Panc1 (cell line): ENCODE results near the gene BRMS1L. TPM values are rescaled to one million over a fixed set of nuclear protein-coding genes. Genes with fewer than 3 reads are reported as not detected.

Experiments
- ATAC-seq: fragments of 200-7000 bp; cut with Tn5 transposase; 2 replicates; pipeline ENCODE4 v1.9.1; 2020; ENCODE audit warnings: mild to moderate bottlenecking, moderate library complexity
- BruUV-seq: library from RNA; stranded (reverse); fragments of 400-500 nt; replicated peaks from 2 replicates; lab custom pipeline; 2021; lab: Mats Ljungman, UMichigan
- CTCF ChIA-PET: fragments of 300-600 bp; sonication (Branson Sonifier 250); formaldehyde crosslinking; loops from one replicate; lab custom pipeline; 2022; ENCODE audit warnings: antibody characterized with exemption; lab: Charles Lee
- POLR2A ChIA-PET: fragments of 300-600 bp; sonication (Branson Sonifier 250); formaldehyde crosslinking; loops from one replicate; lab custom pipeline; 2022; ENCODE audit warnings: antibody characterized with exemption; lab: Charles Lee
- DNase-seq: peaks from one replicate; pipeline ENCODE4 v3.0.0-alpha.2; 2010; ENCODE audit warnings: low read depth, low spot score
- H3K27ac ChIP-seq: 2 replicates; pipeline ENCODE4 v1.5.1; 2011; ENCODE audit warnings: mild to moderate bottlenecking, low read length, inconsistent platforms
- H3K27me3 ChIP-seq: fragments of 200-500 bp; sonication (Bioruptor generic); 2 replicates; pipeline ENCODE4 v1.6.0; 2014; ENCODE audit warnings: low read length, inconsistent platforms; ENCODE audit not compliant: control insufficient read depth, insufficient read depth
- H3K36me3 ChIP-seq: fragments of 200-500 bp; sonication (Bioruptor generic); 2 replicates; pipeline ENCODE4 v1.5.1; 2014; ENCODE audit warnings: inconsistent platforms, mild to moderate bottlenecking, low read length, moderate library complexity; ENCODE audit not compliant: control insufficient read depth, insufficient read depth
- H3K4me1 ChIP-seq: 2 replicates; pipeline ENCODE4 v1.5.1; 2011; ENCODE audit warnings: inconsistent platforms, mild to moderate bottlenecking, low read length, moderate library complexity; ENCODE audit not compliant: control insufficient read depth, insufficient read depth
- H3K4me3 ChIP-seq, 2 experiments: 2 replicates each; pipeline ENCODE4 v1.5.1; 2011 to 2012; ENCODE audit warnings: low read depth in 2 of 2, low read length in 2 of 2, mild to moderate bottlenecking in 2 of 2, inconsistent platforms in 1 of 2, moderate library complexity in 1 of 2
- H3K9me3 ChIP-seq: fragments of 200-500 bp; sonication (Bioruptor generic); 2 replicates; pipeline ENCODE4 v1.5.1; 2014; ENCODE audit warnings: low read depth, mild to moderate bottlenecking, inconsistent platforms, low read length, moderate library complexity; ENCODE audit not compliant: control insufficient read depth, insufficient read depth
- POLR2AphosphoS5 ChIP-seq: IDR thresholded peaks from 2 replicates; pipeline ENCODE4 v1.6.1; 2012; ENCODE audit warnings: mild to moderate bottlenecking, low read depth, low read length, moderate library complexity
- REST ChIP-seq, 2 experiments: IDR thresholded peaks; 2 replicates each; pipeline ENCODE4 v1.6.1; 2011 to 2012; ENCODE audit warnings: low read depth in 2 of 2, control low read depth in 1 of 2, low read length in 1 of 2, mild to moderate bottlenecking in 1 of 2, moderate library complexity in 1 of 2; ENCODE audit not compliant: insufficient read depth in 1 of 2
- SIN3A ChIP-seq: IDR thresholded peaks from 2 replicates; pipeline ENCODE4 v1.6.1; 2012; ENCODE audit warnings: low read depth, mild to moderate bottlenecking, low read length, moderate library complexity, borderline replicate concordance; ENCODE audit not compliant: insufficient read depth
- TCF7L2 ChIP-seq: IDR thresholded peaks from 2 replicates; pipeline ENCODE4 v1.6.1; 2011; ENCODE audit warnings: mild to moderate bottlenecking, low read depth, low read length, inconsistent platforms
- in situ Hi-C: cut with HindIII; loops from 2 replicates; pipeline ENCODE4 v1.10.0; 2016; ENCODE audit warnings: low sequenced_read_pairs, low pct_unique_long_range_greater_than_20kb
- intact Hi-C: fragments of 100-400 bp; cut with micrococcal nuclease; formaldehyde crosslinking; loops from one replicate; pipeline ENCODE4 v1.10.0; 2022; ENCODE audit not compliant: unreplicated experiment
- total RNA-seq: library from RNA; stranded (reverse); gene quantifications from one replicate; pipeline ENCODE4 v1.2.1, GENCODE V29; 2021; ENCODE audit not compliant: unreplicated experiment
- TF ChIP-seq, protein P1 (sequence below): fragments of 450-650 bp; IDR thresholded peaks from 2 replicates; pipeline ENCODE4 v1.5.1; 2017; ENCODE audit warnings: mild to moderate bottlenecking

BRMS1L gene
- total RNA-seq, 1 experiment from 2014 or later: 10.5 TPM

DNA sequence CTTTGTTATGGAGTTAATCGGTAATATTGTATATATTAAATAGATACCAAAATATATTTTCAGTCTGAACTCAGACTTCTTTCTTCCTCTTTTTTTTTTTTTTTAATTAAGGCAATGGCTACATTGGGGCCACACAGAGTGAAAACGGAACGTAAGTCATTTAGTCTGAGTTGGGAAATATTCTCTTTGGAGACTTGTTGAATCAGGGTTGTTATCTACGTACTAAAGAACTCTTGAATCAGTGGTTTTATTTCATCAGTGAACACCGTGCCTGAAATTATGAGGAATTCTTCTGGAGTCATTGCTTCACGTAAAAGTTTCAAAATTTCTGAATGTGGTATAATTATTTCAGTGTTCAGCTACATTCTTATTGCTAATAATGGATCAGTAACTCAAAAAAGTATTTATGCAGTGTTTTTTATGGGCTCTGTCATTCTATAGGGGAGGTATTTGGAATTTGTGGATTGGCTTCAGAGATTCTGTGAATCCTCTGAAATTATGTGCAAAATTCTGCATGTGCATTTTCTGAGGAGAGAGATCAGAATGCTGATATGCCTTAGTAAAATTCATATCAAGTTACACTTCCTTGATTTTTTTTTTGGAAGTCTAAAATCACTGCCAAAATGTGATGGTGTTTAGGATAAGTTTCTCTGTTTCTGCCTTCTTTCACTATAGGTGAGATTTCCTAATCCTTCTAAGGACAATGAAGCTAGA, 39.6 kb downstream of the BRMS1L start:
- TF ChIP-seq, protein P1, sequence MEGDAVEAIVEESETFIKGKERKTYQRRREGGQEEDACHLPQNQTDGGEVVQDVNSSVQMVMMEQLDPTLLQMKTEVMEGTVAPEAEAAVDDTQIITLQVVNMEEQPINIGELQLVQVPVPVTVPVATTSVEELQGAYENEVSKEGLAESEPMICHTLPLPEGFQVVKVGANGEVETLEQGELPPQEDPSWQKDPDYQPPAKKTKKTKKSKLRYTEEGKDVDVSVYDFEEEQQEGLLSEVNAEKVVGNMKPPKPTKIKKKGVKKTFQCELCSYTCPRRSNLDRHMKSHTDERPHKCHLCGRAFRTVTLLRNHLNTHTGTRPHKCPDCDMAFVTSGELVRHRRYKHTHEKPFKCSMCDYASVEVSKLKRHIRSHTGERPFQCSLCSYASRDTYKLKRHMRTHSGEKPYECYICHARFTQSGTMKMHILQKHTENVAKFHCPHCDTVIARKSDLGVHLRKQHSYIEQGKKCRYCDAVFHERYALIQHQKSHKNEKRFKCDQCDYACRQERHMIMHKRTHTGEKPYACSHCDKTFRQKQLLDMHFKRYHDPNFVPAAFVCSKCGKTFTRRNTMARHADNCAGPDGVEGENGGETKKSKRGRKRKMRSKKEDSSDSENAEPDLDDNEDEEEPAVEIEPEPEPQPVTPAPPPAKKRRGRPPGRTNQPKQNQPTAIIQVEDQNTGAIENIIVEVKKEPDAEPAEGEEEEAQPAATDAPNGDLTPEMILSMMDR: no peak
- TF ChIP-seq REST (IDR thresholded peaks at IDR 0.05; ENCODE audit: insufficient read depth in 1 of 2, low read depth in 2 of 2, low read length in 1 of 2) (no peak), POLR2AphosphoS5 (no peak), TCF7L2 (no peak), SIN3A (no peak)
- Histone ChIP-seq H3K27ac (no peak overlapping the region), H3K27me3 (no peaks in the 10 kb centered on the region), H3K4me3 (no peak overlapping the region), H3K9me3 (no peaks in the 10 kb centered on the region), H3K36me3 (peaks cover 5% of the 10 kb centered on the region; the same call in 1 of the 2 replicates), H3K4me1 (no peaks in the 10 kb centered on the region)
- POLR2A ChIA-PET: interaction anchor here (0.7 kb wide), 1 partner anchor 836 kb away, joined by 5 read pairs; no protein-coding TSS in a partner anchor
- in situ Hi-C loops (no loop called here), intact Hi-C loops (no loop called here)
- DNase-seq (no peak), ATAC-seq (no peak)
- no TSS peak for BruUV-seq
- CTCF ChIA-PET: no interaction called here

- Histone ChIP-seq H3K4me3 (no peak overlapping the region), H3K36me3 (peaks cover 5% of the 10 kb centered on the region; the same call in 1 of the 2 replicates), H3K27ac (no peak overlapping the region), H3K9me3 (no peaks in the 10 kb centered on the region), H3K27me3 (no peaks in the 10 kb centered on the region), H3K4me1 (no peaks in the 10 kb centered on the region)
- ChIA-PET POLR2A (interaction anchor here (0.7 kb wide), 1 partner anchor 809 kb away, joined by 3 read pairs; no protein-coding TSS in a partner anchor), CTCF (no interaction called here)
- ATAC-seq (no peak), DNase-seq (no peak)
- in situ Hi-C loops: no loop called here
- intact Hi-C loops: no loop called here
- no peak for TF ChIP-seq TCF7L2
- BruUV-seq: no TSS peak
Measured at GRCh38 chr14:35866595-35867279, 40.6 kb downstream of the BRMS1L start.

DNA sequence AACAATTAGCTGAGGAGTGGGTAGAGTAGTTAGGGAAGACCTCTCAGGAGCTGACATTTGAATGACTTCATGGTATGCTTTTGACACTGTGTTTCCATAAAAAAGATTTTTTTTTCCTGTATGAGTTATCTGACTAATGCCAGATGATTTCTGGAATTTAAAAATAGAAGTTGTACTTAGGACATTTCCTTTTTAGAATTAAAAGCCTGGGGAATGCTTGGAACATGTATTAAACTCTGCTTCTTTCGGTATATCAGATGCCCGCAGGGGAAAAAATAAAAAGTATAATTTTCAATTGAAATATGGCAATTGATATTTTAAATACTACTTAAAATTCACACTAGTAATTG, 41.1 kb downstream of the BRMS1L start:
- CTCF ChIA-PET: no interaction called here
- DNase-seq (no peak), ATAC-seq (no peak)
- POLR2A ChIA-PET: no interaction called here
- BruUV-seq: no TSS peak
- intact Hi-C loops (no loop called here), in situ Hi-C loops (no loop called here)
- Histone ChIP-seq H3K4me3 (no peak overlapping the region), H3K36me3 (peaks cover 5% of the 10 kb centered on the region; the same call in 1 of the 2 replicates), H3K27me3 (no peaks in the 10 kb centered on the region), H3K4me1 (no peaks in the 10 kb centered on the region), H3K9me3 (no peaks in the 10 kb centered on the region), H3K27ac (no peak overlapping the region)
- TF ChIP-seq, protein P1: no peak
- no peak for TF ChIP-seq REST (IDR thresholded peaks at IDR 0.05; ENCODE audit: insufficient read depth in 1 of 2, low read depth in 2 of 2, low read length in 1 of 2)
- TF ChIP-seq POLR2AphosphoS5: no peak
- TF ChIP-seq SIN3A: no peak
- TF ChIP-seq TCF7L2: no peak
